Suprapubic skin (tissue), 4 donors: ENCODE results near the gene KY.

Experiments
- CTCF ChIP-seq, 2 donors: fragments of 200-600 bp in 1 of 2; fragments of 450-650 bp in 1 of 2; sonication (generic) in 1 of 2; IDR thresholded peaks; one replicate each; pipeline ENCODE4 v1.5.1; 2016 to 2019; ENCODE audit warnings: antibody characterized with exemption in 2 of 2, mild to moderate bottlenecking in 1 of 2, moderate library complexity in 1 of 2
- EP300 ChIP-seq: sonication (generic); formaldehyde crosslinking; IDR thresholded peaks from one replicate; pipeline ENCODE4 v1.6.1; 2017; ENCODE audit warnings: antibody characterized with exemption
- POLR2A ChIP-seq, 2 donors: fragments of 450-650 bp; IDR thresholded peaks; one replicate each; pipeline ENCODE4 v1.6.1; 2017; ENCODE audit warnings: antibody characterized with exemption in 2 of 2, mild to moderate bottlenecking in 2 of 2, moderate library complexity in 2 of 2
- POLR2AphosphoS5 ChIP-seq, 3 donors: sonication (generic); formaldehyde crosslinking; IDR thresholded peaks; one replicate each; pipeline ENCODE4 v1.6.1; 2017; ENCODE audit warnings: antibody characterized with exemption in 3 of 3

- TF ChIP-seq POLR2AphosphoS5 (IDR thresholded peaks at IDR 0.05) (no peak), CTCF (IDR thresholded peaks at IDR 0.05) (no peak), POLR2A (IDR thresholded peaks at IDR 0.05) (no peak), EP300 (no peak)
Observed at GRCh38 chr3:134693226-134693625, 42.4 kb upstream of the KY start.
